ENCODE data around the gene FRS3. TPM values are rescaled to one million over a fixed set of nuclear protein-coding genes. Genes with fewer than 3 reads are reported as not detected.
A peak's percentile ranks its signal among the peaks of the same experiment; 100 is the strongest.

FRS3 gene
- total RNA-seq, 1 donor from 2014 or later = 3.3 TPM

- no peaks in the 10 kb centered on the region for H3K27me3 Mint-ChIP-seq (ENCODE audit: low read depth)
- no peaks in the 10 kb centered on the region for H3K9me3 Mint-ChIP-seq (ENCODE audit: low read depth)
- H3K4me3 Mint-ChIP-seq (ENCODE audit: unreplicated experiment) = no peak overlapping the region
- no peaks in the 10 kb centered on the region for H3K36me3 Mint-ChIP-seq (ENCODE audit: low read depth)
- H3K27ac Mint-ChIP-seq (ENCODE audit: unreplicated experiment) = no peak overlapping the region
- no peak for DNase-seq (ENCODE audit: low spot score)
- peaks cover 32% of the 10 kb centered on the region for H3K4me1 Mint-ChIP-seq (ENCODE audit: low read depth)
- TF ChIP-seq CTCF (IDR thresholded peaks at IDR 0.05) = no peak
Observed at GRCh38 chr6:41727705-41728072, 52.0 kb downstream of the FRS3 start.

- no peak overlapping the region for H3K4me3 Mint-ChIP-seq (ENCODE audit: unreplicated experiment)
Observed at GRCh38 chr6:41726876-41727275, 52.8 kb downstream of the FRS3 start.

GRCh38 chr6:41724586-41725501 lies 54.9 kb downstream of the FRS3 start:
- H3K4me1 Mint-ChIP-seq (ENCODE audit: low read depth) = peaks cover 23% of the 10 kb centered on the region
- H3K36me3 Mint-ChIP-seq (ENCODE audit: low read depth) = no peaks in the 10 kb centered on the region
- H3K27ac Mint-ChIP-seq (ENCODE audit: unreplicated experiment) = no peak overlapping the region
- TF ChIP-seq CTCF (IDR thresholded peaks at IDR 0.05) = no peak
- no peaks in the 10 kb centered on the region for H3K9me3 Mint-ChIP-seq (ENCODE audit: low read depth)
- DNase-seq (ENCODE audit: low spot score) = no peak
- H3K27me3 Mint-ChIP-seq (ENCODE audit: low read depth) = no peaks in the 10 kb centered on the region
- H3K4me3 Mint-ChIP-seq (ENCODE audit: unreplicated experiment) = no peak overlapping the region

More at GRCh38 chr6:41726876-41727275, 52.8 kb downstream of the FRS3 start:
- no peaks in the 10 kb centered on the region for H3K36me3 Mint-ChIP-seq (ENCODE audit: low read depth)
- H3K27me3 Mint-ChIP-seq (ENCODE audit: low read depth) = no peaks in the 10 kb centered on the region
- peaks cover 28% of the 10 kb centered on the region for H3K4me1 Mint-ChIP-seq (ENCODE audit: low read depth)
- no peak for TF ChIP-seq CTCF (IDR thresholded peaks at IDR 0.05)
- no peaks in the 10 kb centered on the region for H3K9me3 Mint-ChIP-seq (ENCODE audit: low read depth)
- no peak overlapping the region for H3K27ac Mint-ChIP-seq (ENCODE audit: unreplicated experiment)
- DNase-seq (ENCODE audit: low spot score) = no peak

GRCh38 chr6:41724228-41724580 lies 55.5 kb downstream of the FRS3 start:
- no peak for DNase-seq (ENCODE audit: low spot score)
- H3K4me3 Mint-ChIP-seq (ENCODE audit: unreplicated experiment) = no peak overlapping the region
- no peak for TF ChIP-seq CTCF (IDR thresholded peaks at IDR 0.05)
- no peaks in the 10 kb centered on the region for H3K36me3 Mint-ChIP-seq (ENCODE audit: low read depth)
- no peaks in the 10 kb centered on the region for H3K27me3 Mint-ChIP-seq (ENCODE audit: low read depth)
- H3K27ac Mint-ChIP-seq (ENCODE audit: unreplicated experiment) = peak overlapping the region; percentile 95
- no peaks in the 10 kb centered on the region for H3K9me3 Mint-ChIP-seq (ENCODE audit: low read depth)
- peaks cover 23% of the 10 kb centered on the region for H3K4me1 Mint-ChIP-seq (ENCODE audit: low read depth)

GRCh38 chr6:41723530-41724227 lies 56.0 kb downstream of the FRS3 start:
- peak overlapping the region; percentile 51 for H3K4me3 Mint-ChIP-seq (ENCODE audit: unreplicated experiment)
- no peaks in the 10 kb centered on the region for H3K36me3 Mint-ChIP-seq (ENCODE audit: low read depth)
- no peak for DNase-seq (ENCODE audit: low spot score)
- peak overlapping the region; percentile 95 for H3K27ac Mint-ChIP-seq (ENCODE audit: unreplicated experiment)
- H3K27me3 Mint-ChIP-seq (ENCODE audit: low read depth) = no peaks in the 10 kb centered on the region
- no peaks in the 10 kb centered on the region for H3K9me3 Mint-ChIP-seq (ENCODE audit: low read depth)
- H3K4me1 Mint-ChIP-seq (ENCODE audit: low read depth) = peaks cover 27% of the 10 kb centered on the region
- peak; percentile 10 for TF ChIP-seq CTCF (IDR thresholded peaks at IDR 0.05)
